ENCODE data around the gene IL1RL2.

Gene IL1RL2

GRCh38 chr2:102240640-102241370 lies 54.0 kb downstream of the IL1RL2 start:
- peak; percentile 52 for DNase-seq

- no peak for DNase-seq
Observed at GRCh38 chr2:102241616-102242305, 54.9 kb downstream of the IL1RL2 start.

- no peak for DNase-seq
Observed at GRCh38 chr2:102245266-102246151, 58.7 kb downstream of the IL1RL2 start.

- no peak for DNase-seq
Observed at GRCh38 chr2:102250278-102250821, 63.5 kb downstream of the IL1RL2 start.

- no peak for DNase-seq
Observed at GRCh38 chr2:102251042-102251848, 64.4 kb downstream of the IL1RL2 start.

GRCh38 chr2:102251849-102252203 lies 65.0 kb downstream of the IL1RL2 start:
- no peak for DNase-seq

GRCh38 chr2:102252236-102252635 lies 65.4 kb downstream of the IL1RL2 start:
- DNase-seq, result no peak

GRCh38 chr2:102253140-102253752 lies 66.4 kb downstream of the IL1RL2 start:
- DNase-seq, result no peak

- DNase-seq, result no peak
Observed at GRCh38 chr2:102253753-102254150, 66.9 kb downstream of the IL1RL2 start.

- no peak for DNase-seq
Observed at GRCh38 chr2:102256276-102256675, 69.5 kb downstream of the IL1RL2 start.

GRCh38 chr2:102256874-102257462 lies 70.1 kb downstream of the IL1RL2 start:
- DNase-seq, result no peak

GRCh38 chr2:102258025-102258385 lies 71.2 kb downstream of the IL1RL2 start:
- DNase-seq, result no peak

- DNase-seq, result no peak
Observed at GRCh38 chr2:102258386-102259074, 71.7 kb downstream of the IL1RL2 start.

- no peak for DNase-seq
Observed at GRCh38 chr2:102261467-102262135, 74.8 kb downstream of the IL1RL2 start.

- no peak for DNase-seq
Observed at GRCh38 chr2:102262216-102263129, 75.7 kb downstream of the IL1RL2 start.

- DNase-seq, result no peak
Observed at GRCh38 chr2:102264952-102265351, 78.1 kb downstream of the IL1RL2 start.

- no peak for DNase-seq
Observed at GRCh38 chr2:102266204-102266603, 79.4 kb downstream of the IL1RL2 start.

- no peak for DNase-seq
Observed at GRCh38 chr2:102267774-102268173, 81.0 kb downstream of the IL1RL2 start.

GRCh38 chr2:102268510-102269199 lies 81.8 kb downstream of the IL1RL2 start:
- DNase-seq, result no peak
